Measurements from ENCODE around the gene GAS2L2. TPM values are rescaled to one million over a fixed set of nuclear protein-coding genes. Genes with fewer than 3 reads are reported as not detected.

GAS2L2 gene
- total RNA-seq, result not detected

GRCh38 chr17:35752945-35753764 is at the start of gene GAS2L2:
Gene GAS2L2 (minus strand): TSS chr17:35753239. CDS start chr17:35752850, 389 bp downstream.

GRCh38 chr17:35795007-35795870 is 42.2 kb upstream of the GAS2L2 start, which contains the start of gene MMP28:
Gene MMP28 (minus strand): TSS chr17:35795641. CDS start chr17:35795377, 264 bp downstream.

DNA sequence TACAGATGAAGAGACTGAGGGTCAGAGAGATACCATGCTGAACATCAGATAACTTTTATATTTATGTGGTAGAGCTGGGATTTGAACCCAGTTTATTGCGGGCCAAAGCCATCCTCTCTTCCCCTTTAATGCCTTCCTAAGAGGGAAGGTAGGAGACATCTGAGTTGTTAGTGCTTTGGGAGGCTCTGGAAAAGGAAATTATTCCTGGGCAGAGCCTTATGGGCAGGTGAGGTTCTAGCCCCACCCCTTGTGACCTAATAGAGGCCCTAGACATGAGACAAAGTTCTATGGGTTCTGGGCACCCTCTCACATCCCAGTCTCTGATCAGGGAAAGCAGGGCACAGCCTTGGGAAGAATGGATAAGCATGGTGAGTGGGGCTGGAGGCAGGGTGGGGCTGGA is 7.5 kb upstream of the GAS2L2 start, which contains the start of gene C17orf50:
Gene C17orf50, plus strand, starts transcription at position 301 of the 400 bp plus-strand sequence. Its CDS starts 55 bp downstream, at position 356.

GRCh38 chr17:35731239-35731916 is 21.7 kb downstream of the GAS2L2 start, which contains the start of gene RASL10B:
Gene RASL10B (plus strand): TSS chr17:35731639. CDS start chr17:35735185, 3,546 bp downstream.

Other genes starting within 250 kb of the GAS2L2 start
- gene SLFN12L, start 215.6 kb downstream of the GAS2L2 start, total RNA-seq, result under 1 TPM in 1 of 2 donors, not detected in 1; 1.00 TPM
- gene SLFN14, start 192.4 kb downstream of the GAS2L2 start, total RNA-seq, result not detected
- 1 to 10 TPM; 2.7 to 4.8 TPM for gene PEX12, start 174.7 kb downstream of the GAS2L2 start, total RNA-seq
- gene AP2B1, start 165.9 kb downstream of the GAS2L2 start, total RNA-seq, result 10 to 100 TPM; 65.0 to 66.3 TPM
- under 1 TPM; 0.33 to 0.69 TPM for gene RASL10B, start 21.6 kb downstream of the GAS2L2 start, total RNA-seq
- not detected for gene C17orf50, start 7.6 kb upstream of the GAS2L2 start, total RNA-seq
- not detected for gene MMP28, start 42.4 kb upstream of the GAS2L2 start, total RNA-seq
- gene TAF15, start 56.2 kb upstream of the GAS2L2 start, total RNA-seq, result 10 to 100 TPM; 29.9 to 41.6 TPM
- gene HEATR9, start 115.7 kb upstream of the GAS2L2 start, total RNA-seq, result not detected
- gene CCL5, start 127.1 kb upstream of the GAS2L2 start, total RNA-seq, result 1 to 10 TPM in 1 of 2 donors, under 1 TPM in 1; 0.67 to 2.8 TPM
- 1 to 10 TPM; 1.3 to 1.4 TPM for gene RDM1, start 177.5 kb upstream of the GAS2L2 start, total RNA-seq
- gene LYZL6, start 190.5 kb upstream of the GAS2L2 start, total RNA-seq, result not detected
- not detected for gene CCL16, start 228.3 kb upstream of the GAS2L2 start, total RNA-seq
- not detected for gene CCL14, start 233.5 kb upstream of the GAS2L2 start, total RNA-seq
- not detected for gene CCL15, start 248.3 kb upstream of the GAS2L2 start, total RNA-seq